ENCODE measurements around the gene CAMTA1.

The CAMTA1 gene

GRCh38 chr1:7533006-7533405, 747.8 kb downstream of the CAMTA1 start:
- TF ChIP-seq CTCF (IDR thresholded peaks at IDR 0.05; ENCODE audit: low read depth, low read length), result no peak
- H3K4me3 ChIP-seq (ENCODE audit: low read depth, low read length), result no peak overlapping the region

GRCh38 chr1:7534061-7534825, 749.0 kb downstream of the CAMTA1 start:
- H3K4me3 ChIP-seq (ENCODE audit: low read depth, low read length), result no peak overlapping the region
- no peak for TF ChIP-seq CTCF (IDR thresholded peaks at IDR 0.05; ENCODE audit: low read depth, low read length)

- TF ChIP-seq CTCF (IDR thresholded peaks at IDR 0.05; ENCODE audit: low read depth, low read length), result no peak
- no peak overlapping the region for H3K4me3 ChIP-seq (ENCODE audit: low read depth, low read length)
These were observed 749.8 kb downstream of the CAMTA1 start for GRCh38 chr1:7535016-7535415.

GRCh38 chr1:7535934-7536878, 751.0 kb downstream of the CAMTA1 start:
- H3K4me3 ChIP-seq (ENCODE audit: low read depth, low read length), result no peak overlapping the region
- TF ChIP-seq CTCF (IDR thresholded peaks at IDR 0.05; ENCODE audit: low read depth, low read length), result no peak

- no peak overlapping the region for H3K4me3 ChIP-seq (ENCODE audit: low read depth, low read length)
- no peak for TF ChIP-seq CTCF (IDR thresholded peaks at IDR 0.05; ENCODE audit: low read depth, low read length)
These were observed 751.8 kb downstream of the CAMTA1 start for GRCh38 chr1:7536891-7537591.

- H3K4me3 ChIP-seq (ENCODE audit: low read depth, low read length), result no peak overlapping the region
- TF ChIP-seq CTCF (IDR thresholded peaks at IDR 0.05; ENCODE audit: low read depth, low read length), result no peak
These were observed 752.8 kb downstream of the CAMTA1 start for GRCh38 chr1:7538033-7538432.

All from WI38 (cell line).